NCI-H524 treated with DMSO at 0.1 percent for 48 hours (cell line): ENCODE data around the gene FREM3.
"Not testable (repeated sequence)": the region's sequence is repeated elsewhere in the genome, so short reads cannot be mapped to it uniquely, and the experiment has no call there.

Experiments used
- DNase-seq: peaks from one replicate; lab custom pipeline; 2025; lab: John Stamatoyannopoulos, UW

FREM3 gene

GRCh38 chr4:143700416-143701352 lies at the start of gene FREM3:
FREM3 (minus strand) TSS chr4:143700675; CDS start chr4:143700675, 0 bp downstream.
- no peak for DNase-seq

- no peak for DNase-seq
Measured at GRCh38 chr4:143745874-143746273, 45.4 kb upstream of the FREM3 start.

GRCh38 chr4:143743591-143743990 lies 43.1 kb upstream of the FREM3 start:
- DNase-seq = no peak

- DNase-seq = no peak
Measured at GRCh38 chr4:143742834-143743233, 42.4 kb upstream of the FREM3 start.

- DNase-seq = no peak
Measured at GRCh38 chr4:143736861-143737260, 36.4 kb upstream of the FREM3 start.

- DNase-seq = not testable (repeated sequence)
Measured at GRCh38 chr4:143736061-143736460, 35.6 kb upstream of the FREM3 start.

GRCh38 chr4:143728166-143728565 lies 27.7 kb upstream of the FREM3 start:
- no peak for DNase-seq

- DNase-seq = no peak
Measured at GRCh38 chr4:143726714-143727113, 26.2 kb upstream of the FREM3 start.

- DNase-seq = no peak
Measured at GRCh38 chr4:143721317-143721716, 20.8 kb upstream of the FREM3 start.

- not testable (repeated sequence) for DNase-seq
Measured at GRCh38 chr4:143718748-143719147, 18.3 kb upstream of the FREM3 start.

GRCh38 chr4:143713955-143714625 lies 13.6 kb upstream of the FREM3 start:
- DNase-seq = no peak

GRCh38 chr4:143713553-143713952 lies 13.1 kb upstream of the FREM3 start:
- DNase-seq = no peak

- no peak for DNase-seq
Measured at GRCh38 chr4:143712155-143712550, 11.7 kb upstream of the FREM3 start.

- peak; percentile 56 for DNase-seq
Measured at GRCh38 chr4:143711543-143712154, 11.2 kb upstream of the FREM3 start.

GRCh38 chr4:143701365-143701764 lies 890 bp upstream of the FREM3 start:
- DNase-seq = no peak

GRCh38 chr4:143700046-143700415 lies 444 bp downstream of the FREM3 start:
- no peak for DNase-seq

- DNase-seq = no peak
Measured at GRCh38 chr4:143699331-143700045, 987 bp downstream of the FREM3 start.

GRCh38 chr4:143693856-143694255 lies 6.6 kb downstream of the FREM3 start:
- no peak for DNase-seq

GRCh38 chr4:143692241-143692640 lies 8.2 kb downstream of the FREM3 start:
- DNase-seq = no peak

- DNase-seq = no peak
Measured at GRCh38 chr4:143679434-143679833, 21.0 kb downstream of the FREM3 start.

GRCh38 chr4:143673629-143674028 lies 26.8 kb downstream of the FREM3 start:
- DNase-seq = not testable (repeated sequence)

- no peak for DNase-seq
Measured at GRCh38 chr4:143668930-143669552, 31.4 kb downstream of the FREM3 start.
